Natural killer cell (primary cell): ENCODE measurements around the gene DDR2. TPM values are rescaled to one million over a fixed set of nuclear protein-coding genes. Genes with fewer than 3 reads are reported as not detected.

Source experiments
- ATAC-seq, 3 donors: fragments of 150-1000 bp in 2 of 3; fragments of 200-7000 bp in 1 of 3; cut with Tn5 transposase; 1 replicate in 1 of 3; 2 replicates in 2 of 3; pipeline ENCODE4 v1.10.0; 2021; ENCODE audit warnings: mild to moderate bottlenecking in 2 of 3, moderate library complexity in 2 of 3
- DNase-seq, 2 donors: peaks; one replicate each; pipeline versions ENCODE4 v3.0.0 to v3.0.0-alpha.2; 2013 to 2021; ENCODE audit warnings: mixed read lengths in 1 of 2
- H3K27ac ChIP-seq: one replicate; pipeline ENCODE4 v1.5.1; 2013; ENCODE audit warnings: mild to moderate bottlenecking, low read length
- H3K27me3 ChIP-seq: one replicate; pipeline ENCODE4 v1.6.1; 2013; ENCODE audit warnings: low read length; ENCODE audit not compliant: control insufficient read depth, insufficient read depth
- H3K36me3 ChIP-seq: one replicate; pipeline ENCODE4 v1.6.1; 2013; ENCODE audit warnings: low read length; ENCODE audit not compliant: control insufficient read depth, insufficient read depth
- H3K4me1 ChIP-seq: one replicate; pipeline ENCODE4 v1.6.1; 2013; ENCODE audit warnings: low read length; ENCODE audit not compliant: control insufficient read depth, insufficient read depth
- H3K4me3 ChIP-seq: one replicate; pipeline ENCODE4 v1.5.1; 2013; ENCODE audit warnings: low read length
- H3K9me3 ChIP-seq: one replicate; pipeline ENCODE4 v1.6.1; 2013; ENCODE audit warnings: low read length; ENCODE audit not compliant: control insufficient read depth, insufficient read depth
- H3K27ac Mint-ChIP-seq, 2 donors: one replicate each; pipeline ENCODE4 v1.8.0; 2022; ENCODE audit warnings: mild to moderate bottlenecking in 2 of 2, mixed read lengths in 2 of 2, moderate library complexity in 1 of 2
- H3K27me3 Mint-ChIP-seq, 2 donors: one replicate each; pipeline ENCODE4 v1.8.0; 2022; ENCODE audit warnings: low read depth in 2 of 2, mixed read lengths in 2 of 2
- H3K36me3 Mint-ChIP-seq: one replicate; pipeline ENCODE4 v1.8.0; 2022; ENCODE audit warnings: mixed read lengths
- H3K4me1 Mint-ChIP-seq, 2 donors: one replicate each; pipeline ENCODE4 v1.8.0; 2022; ENCODE audit warnings: mixed read lengths in 2 of 2
- H3K4me3 Mint-ChIP-seq: one replicate; pipeline ENCODE4 v1.8.0; 2022; ENCODE audit warnings: mild to moderate bottlenecking, moderate library complexity, mixed read lengths
- H3K9me3 Mint-ChIP-seq, 2 donors: one replicate each; pipeline ENCODE4 v1.8.0; 2022; ENCODE audit warnings: mixed read lengths in 2 of 2
- CTCF ChIP-seq: fragments of 200-600 bp; IDR thresholded peaks from one replicate; pipeline ENCODE4 v1.8.0; 2022; ENCODE audit warnings: antibody characterized with exemption
- WGBS: methylation state at CpG from one replicate; pipeline ENCODE4 v1.1.7; 2013; ENCODE audit warnings: missing lambda C conversion rate; ENCODE audit not compliant: insufficient coverage; 5-methylcytosine and 5-hydroxymethylcytosine counted together
- intact Hi-C: fragments of 100-400 bp; cut with micrococcal nuclease; formaldehyde crosslinking; loops from one replicate; pipeline ENCODE4 v1.14.2; 2022
- total RNA-seq, 4 donors: library from RNA; stranded (reverse); fragments of 120-200 nt in 1 of 4; gene quantifications; one replicate each; pipeline versions ENCODE4 v1.2.3 to v1.2.4, GENCODE V29; 2013 to 2022

The DDR2 gene
- total RNA-seq, 3 donors from 2014 or later (not counting 1 experiment from before 2014, with no cell fraction given), result 1.5 to 2.0 (median 1.8) TPM

- Mint-ChIP-seq H3K27me3 (peaks cover 3 to 10% of the 10 kb centered on the region in 2 donors), H3K4me3 (no peak overlapping the region), H3K36me3 (no peaks in the 10 kb centered on the region), H3K9me3 (no peaks in the 10 kb centered on the region), H3K4me1 (no peaks in the 10 kb centered on the region), H3K27ac (no peak overlapping the region)
- 75% methylated on average over 2 of the region's 2 CpGs for WGBS
- Histone ChIP-seq H3K27me3 (no peaks in the 10 kb centered on the region), H3K9me3 (no peaks in the 10 kb centered on the region), H3K4me3 (no peak overlapping the region), H3K27ac (no peak overlapping the region), H3K4me1 (no peaks in the 10 kb centered on the region), H3K36me3 (no peaks in the 10 kb centered on the region)
- DNase-seq, result no peak
- no peak for ATAC-seq
- TF ChIP-seq CTCF, result no peak
- intact Hi-C loops, result no loop called here
Observed at GRCh38 chr1:162676087-162676486, 43.8 kb downstream of the DDR2 start.

GRCh38 chr1:162676750-162677149 lies 44.5 kb downstream of the DDR2 start:
- ATAC-seq, result no peak

GRCh38 chr1:162677607-162678371 lies 45.5 kb downstream of the DDR2 start:
- H3K36me3 Mint-ChIP-seq, result no peaks in the 10 kb centered on the region
- 88% methylated on average over 3 of the region's 4 CpGs for WGBS
- Histone ChIP-seq H3K4me3 (no peak overlapping the region), H3K4me1 (no peaks in the 10 kb centered on the region), H3K27me3 (no peaks in the 10 kb centered on the region), H3K9me3 (no peaks in the 10 kb centered on the region), H3K36me3 (no peaks in the 10 kb centered on the region), H3K27ac (no peak overlapping the region)
- H3K27ac Mint-ChIP-seq, result no peak overlapping the region
- no peaks in the 10 kb centered on the region for H3K9me3 Mint-ChIP-seq
- intact Hi-C loops, result no loop called here
- DNase-seq, result no peak
- peaks cover 3 to 10% of the 10 kb centered on the region in 2 donors for H3K27me3 Mint-ChIP-seq
- no peaks in the 10 kb centered on the region for H3K4me1 Mint-ChIP-seq
- H3K4me3 Mint-ChIP-seq, result no peak overlapping the region
- TF ChIP-seq CTCF, result no peak
- ATAC-seq, result no peak

More at GRCh38 chr1:162676750-162677149, 44.5 kb downstream of the DDR2 start:
- no peaks in the 10 kb centered on the region for H3K36me3 Mint-ChIP-seq
- Histone ChIP-seq H3K9me3 (no peaks in the 10 kb centered on the region), H3K36me3 (no peaks in the 10 kb centered on the region), H3K4me3 (no peak overlapping the region), H3K27me3 (no peaks in the 10 kb centered on the region), H3K4me1 (no peaks in the 10 kb centered on the region), H3K27ac (no peak overlapping the region)
- TF ChIP-seq CTCF, result no peak
- H3K4me1 Mint-ChIP-seq, result no peaks in the 10 kb centered on the region
- H3K4me3 Mint-ChIP-seq, result no peak overlapping the region
- H3K27ac Mint-ChIP-seq, result no peak overlapping the region
- no peak for DNase-seq
- peaks cover 3 to 10% of the 10 kb centered on the region in 2 donors for H3K27me3 Mint-ChIP-seq
- no peaks in the 10 kb centered on the region for H3K9me3 Mint-ChIP-seq
- 71% methylated on average over 7 of the region's 7 CpGs for WGBS
- intact Hi-C loops, result no loop called here

GRCh38 chr1:162678439-162678838 lies 46.2 kb downstream of the DDR2 start:
- Mint-ChIP-seq H3K9me3 (no peaks in the 10 kb centered on the region), H3K4me1 (no peaks in the 10 kb centered on the region), H3K27me3 (peaks cover 3 to 10% of the 10 kb centered on the region in 2 donors), H3K36me3 (no peaks in the 10 kb centered on the region), H3K27ac (no peak overlapping the region), H3K4me3 (no peak overlapping the region)
- Histone ChIP-seq H3K27ac (no peak overlapping the region), H3K4me1 (no peaks in the 10 kb centered on the region), H3K9me3 (no peaks in the 10 kb centered on the region), H3K36me3 (no peaks in the 10 kb centered on the region), H3K27me3 (no peaks in the 10 kb centered on the region), H3K4me3 (no peak overlapping the region)
- WGBS, result 90% methylated on average over 4 of the region's 4 CpGs
- no peak for TF ChIP-seq CTCF
- ATAC-seq, result no peak
- intact Hi-C loops, result no loop called here
- DNase-seq, result no peak
